PC-9 (cell line): ENCODE measurements around the gene CMPK2. TPM values are rescaled to one million over a fixed set of nuclear protein-coding genes. Genes with fewer than 3 reads are reported as not detected.

Experiments used
- BruUV-seq: library from RNA; stranded (reverse); fragments of 400-500 nt; replicated peaks from 2 replicates; lab custom pipeline; 2021; lab: Mats Ljungman, UMichigan
- CTCF ChIA-PET: fragments of 300-600 bp; sonication (Branson Sonifier 250); formaldehyde crosslinking; loops from one replicate; lab custom pipeline; 2022; ENCODE audit warnings: antibody characterized with exemption; lab: Charles Lee
- POLR2A ChIA-PET: fragments of 300-600 bp; sonication (Branson Sonifier 250); formaldehyde crosslinking; loops from one replicate; lab custom pipeline; 2022; ENCODE audit warnings: antibody characterized with exemption; ENCODE audit not compliant: unreplicated experiment; lab: Charles Lee
- DNase-seq, 2 experiments: peaks; one replicate each; pipeline versions ENCODE4 v3.0.0 to v3.0.0-alpha.2; 2015 to 2022; ENCODE audit warnings: mixed read lengths in 1 of 2
- H2AFZ ChIP-seq: fragments of 200-600 bp; sonication (generic); 2 replicates; pipeline ENCODE4 v1.8.1; 2017; ENCODE audit warnings: antibody characterized with exemption
- H3F3A ChIP-seq: fragments of 200-600 bp; sonication (generic); 2 replicates; pipeline ENCODE4 v1.8.1; 2017; ENCODE audit warnings: antibody characterized with exemption, mild to moderate bottlenecking, low read depth; ENCODE audit not compliant: insufficient read depth
- H3K27ac ChIP-seq: fragments of 200-600 bp; sonication (generic); 2 replicates; pipeline ENCODE4 v1.6.1; 2016; ENCODE audit warnings: mixed run types
- H3K27me3 ChIP-seq: fragments of 200-600 bp; sonication (generic); 2 replicates; pipeline ENCODE4 v1.6.1; 2016; ENCODE audit warnings: low read depth, mixed run types; ENCODE audit not compliant: insufficient read depth
- H3K36me3 ChIP-seq: fragments of 200-600 bp; sonication (generic); 2 replicates; pipeline ENCODE4 v1.6.1; 2016; ENCODE audit warnings: low read depth, mixed run types
- H3K4me1 ChIP-seq: fragments of 200-600 bp; sonication (generic); replicated peaks from 2 replicates; pipeline ENCODE4 v1.6.1; 2016; ENCODE audit warnings: mixed run types; ENCODE audit not compliant: insufficient read depth
- H3K4me2 ChIP-seq: fragments of 200-600 bp; sonication (generic); 2 replicates; pipeline ENCODE4 v1.6.1; 2017; ENCODE audit warnings: mixed run types
- H3K4me3 ChIP-seq: fragments of 200-600 bp; sonication (generic); 2 replicates; pipeline ENCODE4 v1.6.1; 2016; ENCODE audit warnings: mixed run types
- H3K79me2 ChIP-seq: fragments of 200-600 bp; sonication (generic); 2 replicates; pipeline ENCODE4 v1.6.1; 2017; ENCODE audit warnings: low read depth, mixed run types
- H3K9me2 ChIP-seq: fragments of 200-600 bp; sonication (generic); 2 replicates; pipeline ENCODE4 v1.8.1; 2017; ENCODE audit warnings: mild to moderate bottlenecking; ENCODE audit not compliant: insufficient read depth
- H3K9me3 ChIP-seq: fragments of 200-600 bp; sonication (generic); 2 replicates; pipeline ENCODE4 v1.8.1; 2016; ENCODE audit warnings: low read depth; ENCODE audit not compliant: insufficient read depth
- H4K20me1 ChIP-seq: fragments of 200-600 bp; sonication (generic); 2 replicates; pipeline ENCODE4 v1.8.1; 2017; ENCODE audit not compliant: insufficient read depth
- CTCF ChIP-seq: fragments of 200-600 bp; sonication (generic); conservative IDR thresholded peaks from 2 replicates; pipeline ENCODE4 v1.6.1; 2017; ENCODE audit warnings: mixed run types, antibody characterized with exemption, mild to moderate bottlenecking, moderate library complexity
- EZH2 ChIP-seq: fragments of 200-600 bp; sonication (generic); IDR thresholded peaks from 2 replicates; pipeline ENCODE4 v1.8.0; 2017; ENCODE audit warnings: antibody characterized with exemption, low read depth
- intact Hi-C: fragments of 100-400 bp; cut with micrococcal nuclease; formaldehyde crosslinking; loops from one replicate; pipeline ENCODE4 v1.10.0; 2022; ENCODE audit not compliant: unreplicated experiment
- total RNA-seq: library from RNA; stranded (reverse); gene quantifications from 2 replicates; pipeline ENCODE4 v1.2.3, GENCODE V29; 2021

The CMPK2 gene
- total RNA-seq, 1 experiment from 2014 or later: not detected

GRCh38 chr2:6834163-6834562 lies 31.5 kb downstream of the CMPK2 start:
- intact Hi-C loops: no loop called here
- ChIA-PET CTCF (no interaction called here), POLR2A (no interaction called here)
- H4K20me1 ChIP-seq: no peaks in the 10 kb centered on the region; the same call in 1 of the 2 replicates
- H3F3A ChIP-seq: no peaks in the 10 kb centered on the region
- H3K9me3 ChIP-seq: no peaks in the 10 kb centered on the region
- H3K36me3 ChIP-seq: no peaks in the 10 kb centered on the region
- H3K27me3 ChIP-seq: no peaks in the 10 kb centered on the region
- H2AFZ ChIP-seq: no peak overlapping the region
- BruUV-seq: no TSS peak
- H3K4me3 ChIP-seq: no peak overlapping the region
- no peak for DNase-seq
- no peak overlapping the region for H3K4me2 ChIP-seq
- H3K4me1 ChIP-seq: no peaks in the 10 kb centered on the region
- H3K9me2 ChIP-seq: no peaks in the 10 kb centered on the region
- TF ChIP-seq EZH2 (no peak), CTCF (no peak)
- H3K27ac ChIP-seq: no peak overlapping the region
- H3K79me2 ChIP-seq: no peaks in the 10 kb centered on the region

GRCh38 chr2:6833300-6833604 lies 32.5 kb downstream of the CMPK2 start:
- Histone ChIP-seq H3F3A (no peaks in the 10 kb centered on the region), H3K9me2 (no peaks in the 10 kb centered on the region), H3K27ac (no peak overlapping the region), H3K4me2 (no peak overlapping the region), H3K4me3 (no peak overlapping the region), H3K27me3 (no peaks in the 10 kb centered on the region), H3K79me2 (no peaks in the 10 kb centered on the region), H3K36me3 (no peaks in the 10 kb centered on the region), H3K4me1 (no peaks in the 10 kb centered on the region), H4K20me1 (no peaks in the 10 kb centered on the region; the same call in 1 of the 2 replicates), H2AFZ (no peak overlapping the region), H3K9me3 (no peaks in the 10 kb centered on the region)
- TF ChIP-seq EZH2 (no peak), CTCF (no peak)
- POLR2A ChIA-PET: no interaction called here
- DNase-seq: no peak
- no TSS peak for BruUV-seq
- intact Hi-C loops: no loop called here
- CTCF ChIA-PET: no interaction called here

GRCh38 chr2:6832596-6833299 lies 33.0 kb downstream of the CMPK2 start:
- Histone ChIP-seq H3F3A (no peaks in the 10 kb centered on the region), H2AFZ (no peak overlapping the region), H3K27ac (no peak overlapping the region), H3K9me2 (no peaks in the 10 kb centered on the region), H3K4me2 (no peak overlapping the region), H3K4me1 (no peaks in the 10 kb centered on the region), H3K9me3 (no peaks in the 10 kb centered on the region), H3K79me2 (no peaks in the 10 kb centered on the region), H3K4me3 (no peak overlapping the region), H3K27me3 (no peaks in the 10 kb centered on the region), H3K36me3 (no peaks in the 10 kb centered on the region), H4K20me1 (no peaks in the 10 kb centered on the region; the same call in 1 of the 2 replicates)
- CTCF ChIA-PET: no interaction called here
- no peak for TF ChIP-seq EZH2
- TF ChIP-seq CTCF: no peak
- intact Hi-C loops: no loop called here
- POLR2A ChIA-PET: no interaction called here
- no peak for DNase-seq
- no TSS peak for BruUV-seq
